Measurements from ENCODE around the gene ADGRG6. TPM values are rescaled to one million over a fixed set of nuclear protein-coding genes. Genes with fewer than 3 reads are reported as not detected.
A peak's percentile ranks its signal among the peaks of the same experiment; 100 is the strongest.

ADGRG6 gene
- total and polyA plus RNA-seq, 2 of the 8 experiments (the other 6 are each of a cell fraction or from before 2014, with no cell fraction given) = 1.1 to 6.2 TPM

- Histone ChIP-seq H3K4me1 (replicated peaks in 1 of 4; ENCODE audit: control insufficient read depth in 3 of 4, insufficient read depth in 4 of 4, low read length in 3 of 4) (peaks cover 0 to 7% (median 3%) of the 10 kb centered on the region in 4 experiments; a peak in 3 of 7 replicates), H3K23ac (ENCODE audit: insufficient read length) (no peak overlapping the region), H2BK20ac (ENCODE audit: low read length) (no peak overlapping the region), H2BK12ac (ENCODE audit: low read depth, low read length) (no peak overlapping the region), H3K56ac (replicated peaks; ENCODE audit: insufficient read length, low read depth, low read length) (no peak overlapping the region), H3K79me2 (ENCODE audit: control insufficient read depth in 1 of 2, insufficient read depth in 2 of 2, low read length in 2 of 2) (no peaks in the 10 kb centered on the region), H3K27ac (ENCODE audit: low read depth, low read length) (no peak overlapping the region), H2BK15ac (ENCODE audit: low read length) (no peak overlapping the region), H4K20me1 (replicated peaks in 1 of 2; ENCODE audit: control insufficient read depth in 1 of 2, insufficient read depth in 2 of 2, low read length in 2 of 2) (no peaks in the 10 kb centered on the region), H3K18ac (ENCODE audit: extremely low read depth, low read length) (peak overlapping the region; percentile 33; the same call in 1 of the 2 replicates), H4K5ac (ENCODE audit: insufficient read length, low read depth, low read length) (no peak overlapping the region), H3K4ac (replicated peaks; ENCODE audit: insufficient read length, low read depth, low read length) (no peak overlapping the region), H4K91ac (replicated peaks; ENCODE audit: insufficient read length, low read length) (no peak overlapping the region), H3K14ac (ENCODE audit: insufficient read length) (no peak overlapping the region), H3K23me2 (ENCODE audit: low read depth, low read length) (peaks cover 4% of the 10 kb centered on the region; the same call in 1 of the 2 replicates), H3K4me2 (ENCODE audit: insufficient read depth in 1 of 2, low read depth in 2 of 2, low read length in 2 of 2) (peak overlapping the region; percentile 83 to 89), H3K9ac (replicated peaks in 1 of 4; ENCODE audit: extremely low read depth in 1 of 4, low read depth in 3 of 4, low read length in 3 of 4) (peak overlapping the region in 2 of 4 experiments; percentile 31 to 73; a peak in 4 of 7 replicates), H3K27me3 (replicated peaks in 1 of 4; ENCODE audit: control insufficient read depth in 3 of 4, extremely low read depth in 1 of 4, insufficient read depth in 3 of 4, low read length in 3 of 4) (peaks cover 3 to 28% (median 23%) of the 10 kb centered on the region in 4 experiments; a peak in 6 of 7 replicates), H3K79me1 (ENCODE audit: low read depth, low read length) (no peaks in the 10 kb centered on the region), H3K9me3 (ENCODE audit: insufficient read depth in 2 of 2, low read depth in 1 of 2, low read length in 1 of 2) (no peaks in the 10 kb centered on the region), H2AK5ac (ENCODE audit: low read depth, low read length) (no peak overlapping the region), H2BK5ac (ENCODE audit: low read depth, low read length) (no peak overlapping the region), H2BK120ac (replicated peaks; ENCODE audit: low read depth, low read length) (no peak overlapping the region), H2AFZ (ENCODE audit: low read length) (peak overlapping the region; percentile 71), H4K8ac (ENCODE audit: extremely low read depth, insufficient read depth, low read length) (peak overlapping the region; percentile 62; the same call in 1 of the 2 replicates), H3K36me3 (ENCODE audit: control insufficient read depth in 2 of 4, insufficient read depth in 4 of 4, low read length in 3 of 4) (no peaks in the 10 kb centered on the region), H3K4me3 (ENCODE audit: extremely low read depth in 1 of 4, insufficient read depth in 2 of 4, low read depth in 3 of 4, low read length in 4 of 4) (peak overlapping the region; percentile 65 to 87 (median 70))
- DNase-seq (ENCODE audit: low read depth in 1 of 2, low spot score in 2 of 2) (no peak), FAIRE-seq (no peak)
- POLR2A ChIA-PET (ENCODE audit: partially characterized antibody) = interaction anchor here (0.9 to 1.8 kb wide), 4 partner anchors 11 to 88 kb away, joined by 3 to 4 read pairs (median 4); no protein-coding TSS in a partner anchor
- CTCF ChIA-PET (ENCODE audit: partially characterized antibody) = interaction anchor here (0.5 to 2.0 kb wide), 15 partner anchors 10 to 172 kb away, joined by 3 to 9 read pairs (median 4); no protein-coding TSS in a partner anchor
- WGBS, 2 experiments (ENCODE audit: extremely low coverage in 1 of 2, insufficient coverage in 1 of 2, insufficient read length in 1 of 2, insufficient replicate concordance in 2 of 2, low coverage in 1 of 2, low lambda C conversion rate in 2 of 2, missing lambda C conversion rate in 1 of 2) = 15% methylated on average over 30 of the region's 31 CpGs; no CpG with 5 or more reads in 1 of the 2 experiments
- no peak for TF ChIP-seq BRCA1 (IDR thresholded peaks at IDR 0.05; ENCODE audit: low read depth, low read length)
- TF ChIP-seq USF2 (IDR thresholded peaks at IDR 0.05; ENCODE audit: low read length) = no peak
- TF ChIP-seq RAD21 (IDR thresholded peaks at IDR 0.05 in 1 of 2, conservative IDR thresholded peaks at IDR 0.05 in 1 of 2; ENCODE audit: low read depth in 2 of 2, low read length in 2 of 2) = no peak
- no peak for TF ChIP-seq NRF1 (IDR thresholded peaks at IDR 0.05; ENCODE audit: low read depth, low read length)
Observed at GRCh38 chr6:142300758-142301650, 803 bp upstream of the ADGRG6 start.

All from H1 (cell line).